Stimulated activated CD4-positive, alpha-beta T cell treated with anti-CD3 and anti-CD28 coated beads, Interleukin-12 subunit alpha, Interleukin-12 subunit beta, amount 100 ng/mL, for 24 hours (primary cell): ENCODE data around the gene AHRR.
"Not testable (repeated sequence)": the region's sequence is repeated elsewhere in the genome, so short reads cannot be mapped to it uniquely, and the experiment has no call there.

Experiments
- DNase-seq, 2 experiments: peaks; one replicate each; pipeline ENCODE4 v3.0.0-alpha.2; 2020; ENCODE audit warnings: low read depth in 2 of 2

The AHRR gene

GRCh38 chr5:474840-475661 is 153.5 kb downstream of the AHRR start:
- DNase-seq: no peak

DNA sequence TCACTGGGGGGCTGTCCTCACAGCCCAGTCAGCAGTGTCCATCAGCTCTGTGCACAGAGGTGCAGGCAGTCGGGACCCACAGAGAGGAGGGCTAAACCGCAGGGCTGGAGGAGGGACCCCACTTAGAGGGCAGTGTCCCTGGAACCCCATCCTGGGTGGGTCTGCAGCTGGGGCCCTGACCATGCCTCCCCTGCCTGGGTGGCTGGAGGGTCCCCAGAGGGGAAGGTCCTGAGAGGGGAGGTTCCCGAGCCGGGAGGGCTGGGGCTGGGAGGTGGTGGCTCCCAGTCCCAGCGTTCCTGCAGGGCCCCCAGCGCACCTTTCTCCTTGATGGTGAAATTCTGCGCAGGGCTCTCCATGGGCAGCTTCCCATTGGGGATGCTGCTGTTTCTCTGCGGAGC is 154.2 kb downstream of the AHRR start:
- DNase-seq: no peak

DNA sequence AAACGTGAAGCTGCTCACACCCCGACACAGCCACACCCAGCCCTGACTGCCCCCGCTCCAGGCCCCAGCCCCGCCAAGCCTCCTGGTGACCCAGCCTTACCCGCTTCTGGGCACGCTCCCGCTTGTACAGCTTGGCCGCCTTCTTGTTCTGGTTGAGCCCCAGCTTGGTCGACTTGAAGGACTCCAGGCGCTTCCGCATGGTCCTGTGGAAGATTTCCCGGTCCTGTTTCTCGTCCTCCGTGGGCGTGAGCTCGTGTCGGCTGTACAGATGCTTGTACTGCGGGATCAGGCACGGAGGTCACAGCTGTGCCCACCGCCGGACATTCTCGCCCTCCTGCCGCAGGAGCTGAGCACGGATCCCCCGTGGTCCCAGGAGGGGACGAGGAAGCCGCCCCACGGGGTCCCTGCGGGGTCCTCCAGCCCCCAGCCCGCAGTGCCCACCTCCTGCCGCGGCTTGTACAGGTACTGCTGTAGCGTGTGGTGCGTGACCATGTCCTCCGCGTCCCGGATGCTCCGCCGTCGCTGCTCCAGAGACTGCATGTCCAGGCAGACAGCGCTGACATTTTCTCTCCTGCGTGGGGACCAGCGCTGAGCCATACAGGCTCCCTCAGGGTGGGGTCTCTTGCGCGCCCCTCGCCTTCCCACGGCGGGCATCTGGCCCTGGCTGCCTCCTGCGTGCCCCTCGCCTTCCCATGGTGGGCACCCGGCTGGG is 154.7 kb downstream of the AHRR start:
- DNase-seq: no peak

DNA sequence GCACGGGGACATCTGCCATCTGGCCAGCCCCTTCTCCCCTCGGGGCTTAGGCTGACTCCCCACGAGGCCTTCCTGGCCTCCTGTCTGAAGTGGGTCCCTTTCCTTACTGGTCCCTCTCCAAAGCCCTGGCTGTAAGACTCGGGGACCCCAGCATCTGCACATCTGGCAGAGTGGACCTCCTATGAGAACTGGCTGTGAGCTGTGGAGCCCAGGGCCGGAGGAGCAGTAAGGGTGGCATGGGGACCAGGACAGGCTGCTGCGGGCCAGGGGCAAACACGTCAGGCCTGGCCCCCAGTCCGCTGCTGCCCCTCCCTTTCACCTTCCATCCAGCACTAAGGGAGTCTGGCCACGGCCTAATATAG is 155.3 kb downstream of the AHRR start:
- no peak for DNase-seq

DNA sequence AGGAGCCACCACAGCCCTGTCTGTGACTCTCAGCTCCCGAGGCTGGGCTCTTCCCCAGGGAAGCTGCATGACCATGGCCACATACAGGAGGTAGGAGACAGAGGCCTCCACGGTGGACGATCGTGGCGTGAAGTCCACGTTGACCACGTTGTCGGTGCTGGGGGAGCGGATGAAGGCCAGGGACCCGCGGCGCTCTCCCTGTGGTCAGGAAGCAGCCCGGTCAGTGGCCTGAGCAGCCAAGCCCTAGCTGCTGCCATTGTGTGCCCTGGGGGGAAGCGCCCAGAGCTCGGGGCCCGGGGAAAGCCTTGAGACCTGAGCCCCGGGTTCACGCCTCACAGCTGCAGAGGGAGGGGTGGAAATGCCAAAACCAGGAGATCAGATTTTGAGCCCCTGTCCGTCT is 155.7 kb downstream of the AHRR start:
- no peak for DNase-seq

- no peak for DNase-seq
These were observed 156.4 kb downstream of the AHRR start for GRCh38 chr5:477871-478270.

GRCh38 chr5:478369-478981 is 157.0 kb downstream of the AHRR start:
- DNase-seq: no peak

DNA sequence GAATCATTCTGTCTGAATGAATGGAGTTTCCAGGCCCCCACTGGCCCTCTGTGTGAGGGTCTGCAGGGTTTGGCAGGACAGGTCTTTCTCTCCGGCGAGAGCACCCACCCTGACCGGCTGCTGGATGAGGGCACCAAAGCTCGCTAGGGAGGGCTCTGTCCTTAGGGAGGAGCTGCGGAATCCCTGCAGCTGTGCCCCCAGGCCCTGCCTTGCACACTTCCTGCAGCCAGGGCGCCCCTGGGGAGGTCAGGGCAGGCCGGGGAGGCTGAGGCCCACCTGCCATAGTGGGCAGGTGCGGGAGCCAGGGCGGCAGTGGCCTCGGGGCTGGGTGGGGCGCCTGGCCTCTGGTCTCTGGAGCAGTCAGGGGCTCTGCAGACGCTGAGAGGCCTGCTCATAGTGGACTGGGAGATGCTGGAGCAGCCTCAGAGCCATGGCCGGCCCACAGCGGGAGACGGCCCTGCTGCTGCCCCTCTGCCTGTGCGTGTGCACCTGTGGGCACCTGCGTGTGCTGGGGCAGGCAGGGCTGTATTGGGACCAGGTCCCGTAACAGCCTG is 157.5 kb downstream of the AHRR start:
- DNase-seq: no peak

DNA sequence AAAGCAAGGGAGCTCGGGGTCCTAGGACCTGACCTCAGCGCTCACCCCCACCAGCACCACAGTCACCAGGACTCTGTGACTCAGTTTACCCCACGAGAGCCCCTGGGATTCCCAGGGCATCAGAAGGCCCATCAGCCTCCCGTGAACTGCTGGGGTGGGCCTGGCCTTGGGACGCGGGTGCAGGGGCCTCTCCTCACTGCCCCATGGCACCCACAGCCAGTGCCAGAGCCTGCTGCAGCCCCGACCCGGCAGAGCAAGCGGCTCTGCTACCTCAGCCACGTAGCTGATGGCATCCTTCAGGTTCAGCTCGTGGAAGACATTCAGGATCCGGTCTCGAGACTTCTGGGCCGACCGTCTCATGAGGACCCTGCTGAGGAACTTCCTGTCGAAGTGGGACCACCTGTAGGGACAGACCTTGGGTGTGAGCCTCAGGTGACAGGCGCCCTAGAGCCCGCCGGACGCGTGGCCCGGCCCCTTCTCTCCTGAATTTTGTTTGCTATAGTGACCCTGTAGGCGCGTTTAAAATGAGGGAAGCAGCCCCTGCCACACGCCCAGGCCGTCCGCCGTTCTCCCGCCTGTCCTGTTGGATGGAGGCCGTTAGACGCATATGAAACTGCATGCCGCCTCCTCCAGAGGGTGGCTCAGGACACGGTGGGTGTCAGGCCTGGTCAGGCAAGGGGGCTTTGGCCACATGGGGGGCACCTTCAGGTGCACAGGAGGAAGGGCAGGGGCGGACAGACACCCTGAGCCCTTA is 158.2 kb downstream of the AHRR start:
- DNase-seq: no peak

DNA sequence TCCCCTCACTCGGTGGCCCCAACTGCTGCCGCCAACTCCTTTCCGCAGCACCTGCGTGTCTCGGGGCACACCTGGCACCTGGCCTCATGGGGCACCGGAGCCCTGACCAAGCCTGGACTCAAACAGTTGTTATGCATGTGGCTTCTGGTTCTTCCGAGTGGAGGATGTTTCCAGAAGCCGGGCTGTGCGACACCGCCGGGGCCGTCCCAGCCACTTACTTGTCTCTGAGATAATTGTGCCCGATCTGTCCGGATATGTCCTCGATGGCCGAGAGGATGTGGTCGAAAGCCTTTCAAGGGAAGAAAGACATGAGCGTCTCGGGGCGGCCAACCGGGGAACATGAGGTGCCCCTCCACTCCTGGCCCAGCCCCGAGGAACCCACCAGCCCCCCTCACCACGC is 159.8 kb downstream of the AHRR start:
- DNase-seq: no peak

DNA sequence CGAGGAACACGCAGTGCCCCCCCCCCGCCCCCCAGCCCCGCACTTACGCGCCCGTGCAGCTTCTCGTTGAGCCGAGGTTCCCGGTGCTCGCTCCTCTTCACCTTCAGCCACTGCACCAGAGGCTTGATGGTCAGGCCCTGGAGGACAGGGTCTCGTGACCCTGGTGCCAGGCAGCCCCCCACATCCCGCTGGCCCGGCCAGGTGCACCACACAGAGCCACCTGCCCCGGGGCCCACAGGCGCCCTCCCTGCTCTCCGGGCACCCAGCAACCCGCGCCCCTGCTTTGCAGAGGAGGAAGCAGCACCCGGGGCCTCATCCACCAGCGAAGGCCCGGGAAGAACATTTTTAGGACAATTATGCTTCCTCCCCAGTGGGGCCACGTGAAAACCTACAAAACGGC is 160.5 kb downstream of the AHRR start:
- DNase-seq: no peak

DNA sequence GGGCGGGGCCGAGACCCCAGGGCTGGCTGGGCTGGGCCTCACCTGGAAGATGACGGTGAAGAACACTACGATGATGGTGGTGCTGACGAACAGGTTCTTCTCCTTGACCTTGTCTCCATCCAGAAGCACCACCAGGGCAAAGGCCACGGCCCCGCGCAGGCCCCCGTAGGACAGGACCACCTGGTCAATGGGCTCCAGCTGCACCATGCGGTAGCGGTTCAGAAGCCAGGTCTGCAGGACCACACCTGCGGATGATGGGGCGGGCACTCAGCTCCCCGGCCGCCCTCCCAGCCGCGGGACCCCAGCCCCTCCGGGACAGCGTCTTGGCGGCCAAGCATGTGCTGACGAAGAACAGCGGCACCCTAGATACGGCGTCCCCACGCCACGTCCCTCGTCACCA is 161.0 kb downstream of the AHRR start:
- DNase-seq: no peak

DNA sequence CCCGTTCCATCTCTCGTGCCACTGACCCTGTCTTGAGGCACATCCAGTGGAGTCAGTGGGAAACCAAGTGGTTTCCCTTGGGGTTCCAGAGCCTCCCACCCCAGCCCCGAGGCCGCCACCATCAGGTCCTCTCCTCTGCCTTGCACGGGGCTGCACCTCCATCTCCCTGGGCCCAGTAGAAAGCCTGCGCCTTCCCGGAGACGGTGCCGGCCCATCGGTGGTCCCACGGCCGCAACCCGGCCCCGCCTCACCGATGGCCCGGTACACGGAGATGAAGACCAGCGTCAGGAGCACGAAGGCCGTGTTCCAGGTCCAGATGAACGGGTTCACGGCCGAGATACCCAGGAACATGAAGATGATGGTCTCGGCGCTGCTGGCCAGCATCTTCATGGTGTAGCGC is 161.5 kb downstream of the AHRR start:
- no peak for DNase-seq

GRCh38 chr5:483434-484140 is 162.1 kb downstream of the AHRR start:
- no peak for DNase-seq

- DNase-seq: no peak
These were observed 163.0 kb downstream of the AHRR start for GRCh38 chr5:484556-484955.

- no peak for DNase-seq
These were observed 163.8 kb downstream of the AHRR start for GRCh38 chr5:485113-485945.

DNA sequence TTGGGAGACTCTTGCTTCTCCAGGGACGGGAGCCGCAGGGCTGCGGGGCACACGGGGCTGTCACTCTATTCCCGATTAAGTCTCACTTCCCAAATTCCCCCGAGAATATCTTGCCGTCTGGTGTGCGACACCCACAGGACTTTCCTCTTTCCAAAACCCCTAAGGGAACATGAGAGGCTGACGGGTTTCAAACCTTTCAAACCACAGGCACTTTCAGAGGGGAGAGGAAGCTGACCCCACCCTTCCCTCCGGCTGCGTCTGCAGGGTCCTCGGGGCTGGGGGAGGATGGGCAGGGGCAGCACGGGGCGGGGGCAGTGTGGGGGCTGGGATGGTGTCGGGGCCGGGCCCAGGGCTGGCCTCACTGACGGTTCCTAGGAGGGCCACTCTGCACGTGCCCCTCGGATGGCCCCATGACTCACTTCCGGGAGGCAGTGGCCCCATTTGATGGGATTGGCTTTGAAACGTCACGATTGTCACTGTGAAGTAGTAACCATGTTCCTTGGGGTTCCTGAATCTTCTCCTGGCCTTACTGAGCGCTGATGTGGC is 164.5 kb downstream of the AHRR start:
- DNase-seq: no peak

DNA sequence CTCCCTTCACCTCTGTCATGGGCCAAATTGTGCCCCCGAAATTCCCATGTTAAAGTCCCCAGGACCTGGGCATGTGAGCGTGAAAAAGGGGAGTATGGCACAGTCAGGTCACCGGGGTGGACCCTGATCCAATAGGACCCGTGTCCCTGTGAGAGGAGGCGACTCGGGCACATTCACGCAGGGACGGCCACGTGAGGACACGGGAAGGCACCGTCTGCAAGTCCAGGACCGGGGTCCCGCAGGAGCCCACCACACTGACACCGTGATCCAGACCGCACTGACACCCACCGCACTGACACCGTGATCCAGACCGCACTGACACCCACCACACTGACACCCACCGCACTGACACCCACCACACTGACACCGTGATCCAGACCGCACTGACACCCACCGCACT is 165.1 kb downstream of the AHRR start:
- not testable (repeated sequence) for DNase-seq
